Activated naive CD8-positive, alpha-beta T cell treated with anti-CD3 and anti-CD28 coated beads, Interleukin-2, amount 10 ng/mL, durations not matched to agents 7 days and 5 days (primary cell): ENCODE data around the gene IRF2. TPM values are rescaled to one million over a fixed set of nuclear protein-coding genes. Genes with fewer than 3 reads are reported as not detected.
"Not testable (repeated sequence)": the region's sequence is repeated elsewhere in the genome, so short reads cannot be mapped to it uniquely, and the experiment has no call there.

Experiments
- ATAC-seq: fragments of 150-1000 bp; cut with Tn5 transposase; one replicate; pipeline ENCODE4 v1.10.0; 2021; ENCODE audit warnings: low read depth, moderate library complexity
- POLR2A ChIA-PET: fragments of 350-600 bp; sonication (Branson Sonifier 250); formaldehyde crosslinking; loops from one replicate; lab custom pipeline; 2021; ENCODE audit warnings: antibody characterized with exemption; lab: Charles Lee
- DNase-seq: peaks from one replicate; pipeline ENCODE4 v3.0.0; 2021
- H3K27ac Mint-ChIP-seq: one replicate; pipeline ENCODE4 v1.8.0; 2022; ENCODE audit warnings: mild to moderate bottlenecking, mixed read lengths
- H3K27me3 Mint-ChIP-seq: one replicate; pipeline ENCODE4 v1.8.0; 2022; ENCODE audit warnings: mild to moderate bottlenecking, moderate library complexity, mixed read lengths
- H3K36me3 Mint-ChIP-seq: one replicate; pipeline ENCODE4 v1.8.0; 2021; ENCODE audit warnings: mild to moderate bottlenecking, mixed read lengths
- H3K4me1 Mint-ChIP-seq: one replicate; pipeline ENCODE4 v1.8.0; 2021; ENCODE audit warnings: mixed read lengths
- H3K4me3 Mint-ChIP-seq: one replicate; pipeline ENCODE4 v1.8.0; 2022; ENCODE audit warnings: mild to moderate bottlenecking, moderate library complexity, mixed read lengths
- H3K9me3 Mint-ChIP-seq: one replicate; pipeline ENCODE4 v1.8.0; 2021; ENCODE audit warnings: mixed read lengths
- total RNA-seq, 2 experiments: library from RNA; stranded (reverse); gene quantifications; one replicate each; pipeline ENCODE4 v1.2.3, GENCODE V29; 2021

The IRF2 gene
- total RNA-seq, 2 experiments from 2014 or later = 72.0 to 73.2 TPM

DNA sequence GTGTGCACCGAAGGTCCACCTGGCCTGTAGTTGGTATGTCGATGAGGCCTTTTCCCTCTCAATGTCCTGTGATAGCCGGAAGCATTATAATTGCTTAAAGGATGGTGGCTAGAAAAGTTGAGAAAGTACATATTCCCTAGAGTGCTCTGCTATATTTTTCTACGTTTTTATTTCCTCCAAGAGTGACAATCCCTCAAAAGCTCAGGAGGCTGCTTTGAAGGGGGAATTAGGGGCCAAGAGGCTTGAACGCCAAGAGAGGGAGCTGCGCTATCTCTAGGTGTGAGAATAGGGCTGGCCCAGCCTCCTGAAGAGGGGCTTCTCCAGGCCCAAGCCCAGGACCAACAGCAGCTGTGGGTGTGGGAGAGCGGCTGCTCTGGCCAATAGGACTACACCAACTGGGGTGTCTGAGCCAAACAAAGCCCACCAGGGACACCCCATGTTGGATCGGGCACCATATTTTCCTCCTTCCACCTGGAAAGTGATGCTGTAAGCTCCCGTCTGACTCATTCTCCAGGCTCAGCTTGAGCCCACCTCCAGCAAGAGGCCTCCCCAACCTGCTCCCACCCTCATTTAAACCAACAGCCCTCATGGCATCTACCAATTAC lies 124.0 kb downstream of the IRF2 start:
- ATAC-seq (no peak), DNase-seq (no peak)
- H3K9me3 Mint-ChIP-seq = no peaks in the 10 kb centered on the region
- POLR2A ChIA-PET = no interaction called here
- no peak overlapping the region for H3K27ac Mint-ChIP-seq
- H3K4me1 Mint-ChIP-seq = peaks cover 20% of the 10 kb centered on the region
- no peaks in the 10 kb centered on the region for H3K36me3 Mint-ChIP-seq
- no peak overlapping the region for H3K4me3 Mint-ChIP-seq
- no peaks in the 10 kb centered on the region for H3K27me3 Mint-ChIP-seq

DNA sequence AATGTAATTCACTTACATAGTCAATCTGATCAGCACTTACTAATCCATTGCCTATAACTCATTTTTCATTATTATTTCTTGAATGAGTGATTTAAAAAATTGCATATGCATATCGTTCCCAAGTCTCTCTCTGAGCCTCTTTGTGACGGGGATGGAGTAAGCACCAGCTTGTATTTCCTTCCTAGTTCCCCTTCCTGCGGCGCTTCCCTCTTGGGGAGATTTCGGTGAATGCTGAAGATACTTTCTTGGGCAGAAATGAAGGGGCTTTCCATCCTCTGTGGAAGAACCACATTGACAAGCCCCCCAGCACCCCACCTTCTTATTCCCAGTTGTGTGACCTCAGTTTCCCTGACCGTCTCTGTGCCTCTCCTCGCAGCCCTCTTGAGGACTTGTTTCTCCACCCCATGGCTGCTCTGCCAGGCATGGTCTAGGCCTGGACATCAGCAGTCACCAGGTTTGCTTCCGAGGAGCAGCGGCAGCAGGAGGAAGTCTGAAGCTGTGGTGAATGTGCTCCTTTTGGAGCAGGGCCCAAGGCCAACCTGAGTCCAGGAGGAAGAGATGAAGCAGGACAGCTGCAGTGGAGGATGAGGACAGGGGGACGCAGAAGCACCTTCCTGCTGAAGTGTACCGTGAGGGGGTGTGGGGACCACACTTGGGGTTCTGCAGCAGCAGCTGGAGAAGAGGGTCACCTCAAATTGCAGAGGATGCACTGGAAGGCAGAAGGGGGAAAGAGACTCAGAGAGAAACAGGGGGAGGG lies 124.9 kb downstream of the IRF2 start:
- ATAC-seq (no peak), DNase-seq (no peak)
- Mint-ChIP-seq H3K36me3 (no peaks in the 10 kb centered on the region), H3K27me3 (no peaks in the 10 kb centered on the region), H3K4me1 (peaks cover 17% of the 10 kb centered on the region), H3K4me3 (no peak overlapping the region), H3K27ac (no peak overlapping the region), H3K9me3 (no peaks in the 10 kb centered on the region)
- POLR2A ChIA-PET = no interaction called here

DNA sequence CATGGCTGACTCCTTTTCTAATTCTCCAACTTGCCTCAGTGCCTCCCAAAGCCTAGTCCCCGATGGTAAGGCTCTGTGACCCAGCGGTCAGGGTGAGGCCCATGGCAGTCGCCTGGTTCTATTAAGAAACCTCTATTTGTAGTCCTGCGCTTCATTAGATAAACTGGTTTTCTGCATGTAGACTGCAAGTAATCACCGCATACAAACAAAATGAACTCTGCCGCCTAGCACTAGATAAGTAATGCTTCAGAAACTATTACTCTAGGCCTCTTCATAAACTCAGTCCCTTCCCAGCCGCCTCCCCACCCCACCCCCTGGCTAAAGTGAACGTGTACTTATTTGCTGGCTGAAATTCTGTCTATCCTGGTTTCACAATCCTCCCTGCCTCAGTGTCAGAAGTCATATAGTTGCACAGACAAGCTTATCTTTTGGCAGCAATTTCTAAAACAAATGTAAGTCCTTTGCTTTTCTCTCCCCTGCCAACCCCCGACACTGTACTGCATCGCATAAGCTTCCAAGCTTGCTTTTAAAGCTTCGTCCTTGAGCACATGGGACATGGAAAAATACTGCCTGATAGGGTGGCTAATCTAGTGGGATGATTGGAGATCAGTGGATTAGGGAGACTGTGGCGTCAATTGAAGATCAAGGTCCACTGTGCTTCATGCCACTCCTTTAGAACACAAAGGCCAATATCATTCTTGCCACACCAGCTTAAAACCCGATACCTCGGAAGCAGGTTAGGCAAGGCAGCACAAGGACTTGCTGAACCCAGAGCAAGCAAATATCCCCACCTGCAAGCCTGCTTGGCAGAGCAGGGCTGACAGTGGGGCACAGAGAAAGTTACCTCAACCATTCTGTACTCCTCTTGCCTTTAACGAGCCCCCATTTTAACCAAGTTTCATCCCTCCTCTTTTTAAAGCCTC lies 125.8 kb downstream of the IRF2 start:
- Mint-ChIP-seq H3K4me3 (no peak overlapping the region), H3K36me3 (no peaks in the 10 kb centered on the region), H3K9me3 (no peaks in the 10 kb centered on the region), H3K4me1 (peaks cover 23% of the 10 kb centered on the region), H3K27me3 (no peaks in the 10 kb centered on the region), H3K27ac (no peak overlapping the region)
- DNase-seq (no peak), ATAC-seq (no peak)
- POLR2A ChIA-PET = no interaction called here

DNA sequence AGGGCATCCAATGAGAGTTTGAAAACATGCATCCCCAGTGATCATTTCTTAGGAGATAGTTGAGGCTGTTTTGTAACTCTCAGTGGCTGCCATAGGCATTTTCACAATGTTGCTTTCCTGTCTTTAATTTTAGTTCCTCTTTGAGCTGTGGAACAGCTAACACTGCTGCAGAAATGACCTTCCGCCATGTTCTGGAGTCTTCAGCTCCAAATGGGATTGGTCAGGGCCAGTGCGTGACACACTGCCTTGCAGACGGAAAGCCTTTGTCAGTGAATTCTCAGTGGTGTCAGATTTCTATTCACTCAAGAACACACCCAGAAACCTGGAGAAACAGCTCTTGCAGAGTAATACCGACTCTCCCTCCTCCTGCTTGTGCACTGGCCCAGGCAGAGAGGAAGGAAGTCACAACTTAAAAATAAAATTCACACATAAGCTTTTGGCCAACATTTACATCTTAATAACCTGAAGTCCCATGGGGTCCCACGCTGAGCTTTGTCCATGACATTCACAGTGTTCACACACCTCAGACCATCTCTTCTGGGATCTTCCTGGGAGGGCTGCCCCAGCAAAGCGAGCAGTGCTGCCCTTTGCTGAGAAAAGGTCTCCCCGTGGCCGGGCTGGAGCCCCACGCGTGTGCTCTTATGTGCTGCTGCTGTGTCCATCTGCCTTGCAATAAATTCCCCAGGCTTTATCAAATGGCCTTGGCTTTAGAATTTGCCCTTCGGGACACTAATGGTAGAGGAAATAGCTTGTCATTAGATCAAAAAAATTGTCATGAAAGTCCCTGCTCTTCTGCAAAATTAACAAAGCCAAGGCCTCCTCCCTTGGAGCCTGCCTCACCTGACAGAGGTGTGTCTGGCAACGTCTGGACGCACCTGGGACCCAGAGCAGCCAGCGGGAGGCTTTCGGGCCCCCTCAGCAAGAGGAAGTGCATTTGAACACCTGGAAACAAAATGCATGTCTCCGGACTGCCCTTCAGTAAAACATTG lies 126.8 kb downstream of the IRF2 start:
- Mint-ChIP-seq H3K9me3 (no peaks in the 10 kb centered on the region), H3K4me1 (peaks cover 25% of the 10 kb centered on the region), H3K36me3 (no peaks in the 10 kb centered on the region), H3K27me3 (no peaks in the 10 kb centered on the region), H3K27ac (no peak overlapping the region), H3K4me3 (no peak overlapping the region)
- POLR2A ChIA-PET = no interaction called here
- no peak for ATAC-seq
- DNase-seq = no peak

DNA sequence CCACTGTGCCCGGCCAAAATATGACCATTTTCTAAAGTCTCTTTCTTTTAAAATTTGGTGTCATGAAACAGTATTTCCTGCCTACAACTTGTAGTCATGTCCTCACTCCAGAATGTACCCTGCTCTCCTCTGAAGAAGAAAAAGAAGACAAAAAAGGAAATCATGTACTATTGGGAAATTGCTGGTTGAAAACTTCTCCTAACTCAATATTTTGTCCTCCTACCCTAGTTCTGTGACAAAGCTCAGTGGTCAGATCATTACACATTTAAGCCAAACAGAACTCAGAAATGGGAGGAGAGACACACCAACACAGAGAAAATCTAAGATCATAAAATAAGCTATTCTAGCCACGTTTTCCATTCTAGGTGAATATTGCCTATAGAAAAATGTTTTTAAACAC lies 127.7 kb downstream of the IRF2 start:
- H3K9me3 Mint-ChIP-seq = no peaks in the 10 kb centered on the region
- peaks cover 25% of the 10 kb centered on the region for H3K4me1 Mint-ChIP-seq
- no peak for ATAC-seq
- POLR2A ChIA-PET = no interaction called here
- no peaks in the 10 kb centered on the region for H3K27me3 Mint-ChIP-seq
- no peak overlapping the region for H3K4me3 Mint-ChIP-seq
- DNase-seq = no peak
- no peak overlapping the region for H3K27ac Mint-ChIP-seq
- H3K36me3 Mint-ChIP-seq = no peaks in the 10 kb centered on the region

DNA sequence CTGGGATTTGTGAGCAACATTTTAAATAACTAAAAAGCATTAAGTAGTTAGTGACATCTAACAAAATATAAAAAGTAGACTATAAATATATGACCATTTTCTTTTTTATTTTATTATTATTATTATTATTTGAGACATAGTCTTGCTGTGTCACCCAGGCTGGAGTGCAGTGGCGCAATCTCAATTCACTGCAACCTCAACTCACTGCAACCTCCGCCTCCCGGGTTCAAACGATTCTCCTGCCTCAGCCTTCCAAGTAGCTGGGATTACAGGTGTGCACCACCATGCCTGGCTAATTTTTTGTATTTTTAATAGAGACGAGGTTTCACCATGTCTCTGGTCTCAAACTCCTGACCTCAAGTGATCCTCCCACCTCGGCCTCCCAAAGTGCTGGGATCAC lies 128.1 kb downstream of the IRF2 start:
- POLR2A ChIA-PET, H3K27me3 Mint-ChIP-seq, H3K4me3 Mint-ChIP-seq, ATAC-seq, DNase-seq, H3K27ac Mint-ChIP-seq, H3K9me3 Mint-ChIP-seq, H3K36me3 Mint-ChIP-seq: not testable (repeated sequence)
- H3K4me1 Mint-ChIP-seq = peaks cover 25% of the 10 kb centered on the region

DNA sequence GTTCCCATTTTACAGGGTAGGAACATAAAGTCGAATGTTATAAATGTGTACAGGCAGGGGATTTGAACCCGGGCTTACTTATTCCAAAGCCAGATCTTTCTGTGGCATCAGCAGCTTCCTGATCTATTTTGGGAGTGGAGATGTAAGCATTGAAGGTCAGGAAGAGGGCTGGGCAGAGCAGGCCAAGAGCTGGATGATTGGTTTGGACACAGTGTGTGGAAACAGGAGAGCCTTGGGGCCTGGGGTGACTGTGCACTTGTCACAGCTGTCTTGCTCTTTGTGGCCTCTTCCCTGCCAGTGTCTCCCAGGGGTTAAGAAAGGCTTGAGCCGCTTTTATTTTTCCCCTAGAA lies 128.8 kb downstream of the IRF2 start:
- Mint-ChIP-seq H3K27me3 (no peaks in the 10 kb centered on the region), H3K36me3 (no peaks in the 10 kb centered on the region), H3K9me3 (no peaks in the 10 kb centered on the region), H3K27ac (no peak overlapping the region), H3K4me3 (no peak overlapping the region), H3K4me1 (peaks cover 25% of the 10 kb centered on the region)
- no peak for DNase-seq
- POLR2A ChIA-PET = interaction anchor here (0.6 kb wide), 1 partner anchor 9 kb away, joined by 6 read pairs; no protein-coding TSS in a partner anchor
- ATAC-seq = no peak

DNA sequence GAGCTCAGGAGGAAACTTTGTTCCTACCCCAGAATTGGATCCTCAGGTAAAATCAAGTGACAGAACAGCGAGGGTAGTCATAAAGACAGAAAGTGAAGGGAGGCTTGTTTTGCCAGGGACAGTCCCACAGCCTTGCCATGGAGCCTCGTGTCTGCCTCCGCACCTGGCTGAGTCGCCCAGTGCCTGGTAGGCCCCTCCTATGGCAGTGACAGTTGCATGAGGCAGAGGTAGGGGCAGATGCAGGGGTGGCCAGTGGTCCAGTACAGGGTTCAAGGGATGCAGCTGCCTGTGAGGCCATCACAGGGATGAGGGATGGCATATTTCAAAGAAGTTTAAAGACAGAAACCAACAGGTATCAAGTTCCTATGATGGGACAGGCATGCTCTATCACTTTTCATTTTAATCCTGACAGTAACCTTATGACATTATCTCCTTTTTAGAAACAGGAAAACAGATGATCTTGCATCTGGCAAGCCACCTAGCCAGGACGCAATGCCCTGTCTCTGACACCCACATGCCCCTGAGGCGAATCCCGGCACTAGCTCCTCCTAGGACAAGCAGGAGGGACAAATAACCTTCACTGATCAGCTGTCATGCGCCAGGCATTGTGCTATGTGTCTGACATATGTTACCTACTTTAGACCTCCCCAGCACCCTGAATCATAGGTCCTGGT lies 129.3 kb downstream of the IRF2 start:
- no peak overlapping the region for H3K27ac Mint-ChIP-seq
- H3K36me3 Mint-ChIP-seq = no peaks in the 10 kb centered on the region
- H3K4me3 Mint-ChIP-seq = no peak overlapping the region
- no peaks in the 10 kb centered on the region for H3K9me3 Mint-ChIP-seq
- ATAC-seq (no peak), DNase-seq (no peak)
- POLR2A ChIA-PET = interaction anchor here (0.6 kb wide), 1 partner anchor 10 kb away, joined by 6 read pairs; no protein-coding TSS in a partner anchor
- peaks cover 25% of the 10 kb centered on the region for H3K4me1 Mint-ChIP-seq
- no peaks in the 10 kb centered on the region for H3K27me3 Mint-ChIP-seq

DNA sequence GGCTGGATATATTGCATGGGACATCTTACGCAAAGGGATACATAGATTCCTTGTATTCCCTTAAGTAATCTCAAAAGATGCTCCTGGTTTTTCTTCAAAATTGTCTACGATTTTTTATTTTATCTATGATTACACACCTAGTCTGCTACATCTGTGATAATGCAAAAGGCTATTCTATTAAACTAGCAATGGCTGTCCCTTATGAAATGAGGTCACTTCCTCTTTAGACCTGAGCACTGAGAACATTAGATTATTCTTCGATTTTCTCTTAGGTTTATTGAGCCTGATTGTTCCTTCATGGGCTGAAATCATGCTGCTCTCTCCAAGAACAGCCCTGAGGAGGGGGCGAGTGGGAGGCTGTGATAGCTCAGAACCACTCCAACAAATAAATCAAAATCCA lies 129.9 kb downstream of the IRF2 start:
- H3K27ac Mint-ChIP-seq = peak overlapping the region; percentile 87
- POLR2A ChIA-PET = interaction anchor here (1.1 to 1.7 kb wide), 3 partner anchors 12 to 63 kb away, joined by 3 to 6 read pairs (median 5); no protein-coding TSS in a partner anchor
- H3K27me3 Mint-ChIP-seq = no peaks in the 10 kb centered on the region
- peak overlapping the region; percentile 84 for H3K4me3 Mint-ChIP-seq
- no peak for DNase-seq
- no peaks in the 10 kb centered on the region for H3K9me3 Mint-ChIP-seq
- ATAC-seq = no peak
- H3K36me3 Mint-ChIP-seq = no peaks in the 10 kb centered on the region
- peaks cover 25% of the 10 kb centered on the region for H3K4me1 Mint-ChIP-seq

DNA sequence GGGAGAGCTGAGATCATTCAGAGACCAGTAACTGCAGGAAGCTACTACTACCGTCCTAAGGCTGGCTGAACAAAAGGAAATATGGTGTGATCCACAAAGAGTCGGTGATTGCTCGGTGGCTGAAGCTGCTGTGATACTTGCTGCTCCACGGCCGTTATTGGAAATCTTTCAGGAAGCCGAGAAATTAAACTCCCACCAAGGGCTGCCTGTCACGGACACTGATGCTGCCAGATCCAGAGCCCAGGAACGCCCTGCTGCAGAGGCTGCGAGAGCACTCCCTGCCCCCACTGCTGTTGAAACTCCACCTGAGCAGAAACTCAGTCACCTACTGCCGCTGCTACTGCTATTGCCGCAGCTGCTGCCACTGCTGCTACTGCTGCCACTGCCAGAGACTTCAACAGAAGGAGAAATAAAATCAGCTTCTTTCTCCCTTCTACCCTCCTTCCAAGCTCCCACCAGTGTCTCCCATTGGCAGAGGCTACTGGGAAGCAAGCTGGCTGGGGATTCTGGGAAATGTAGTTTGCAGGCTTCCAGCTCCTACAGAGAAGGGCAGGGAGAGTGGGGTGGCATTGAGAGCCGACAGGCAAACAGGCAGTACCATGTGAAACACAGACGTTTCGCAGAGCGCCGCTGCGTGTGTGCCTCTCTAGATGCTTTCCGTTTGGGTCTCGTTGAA lies 130.7 kb downstream of the IRF2 start:
- H3K27ac Mint-ChIP-seq = peak overlapping the region; percentile 87
- POLR2A ChIA-PET = interaction anchor here (0.6 to 1.7 kb wide), 9 partner anchors 11 to 131 kb away, joined by 3 to 6 read pairs (median 4); partner anchors contain the start of gene IRF2
- H3K4me3 Mint-ChIP-seq = peak overlapping the region; percentile 84
- H3K27me3 Mint-ChIP-seq = no peaks in the 10 kb centered on the region
- H3K9me3 Mint-ChIP-seq = peaks cover 4% of the 10 kb centered on the region
- peaks cover 26% of the 10 kb centered on the region for H3K4me1 Mint-ChIP-seq
- peak; percentile 88 for ATAC-seq
- H3K36me3 Mint-ChIP-seq = peaks cover 3% of the 10 kb centered on the region
- DNase-seq = peak; percentile 63

DNA sequence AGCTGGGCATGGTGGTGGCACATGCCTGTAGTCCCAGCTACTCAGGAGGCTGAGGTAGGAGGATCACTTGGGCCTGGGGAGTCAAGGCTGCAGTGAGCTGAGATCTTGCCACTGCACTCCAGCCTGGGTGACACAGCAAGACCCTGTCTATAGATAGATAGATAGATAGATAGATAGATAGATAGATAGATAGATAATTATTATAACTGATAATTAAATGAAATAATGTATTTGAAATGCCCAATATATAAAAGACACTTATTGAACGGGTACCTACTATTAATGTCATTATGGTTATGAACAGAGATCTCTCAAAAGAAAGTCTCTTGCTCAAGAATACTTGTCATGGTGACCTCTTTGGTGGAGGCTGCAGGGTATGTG lies 131.5 kb downstream of the IRF2 start:
- H3K9me3 Mint-ChIP-seq, ATAC-seq, DNase-seq, H3K36me3 Mint-ChIP-seq, H3K27me3 Mint-ChIP-seq: not testable (repeated sequence)
- H3K4me3 Mint-ChIP-seq = peak overlapping the region; percentile 84
- peaks cover 26% of the 10 kb centered on the region for H3K4me1 Mint-ChIP-seq
- POLR2A ChIA-PET = interaction anchor here (1.0 to 1.7 kb wide), 7 partner anchors 11 to 74 kb away, joined by 3 to 6 read pairs (median 5); no protein-coding TSS in a partner anchor
- H3K27ac Mint-ChIP-seq = peak overlapping the region; percentile 87
